GM12891 (cell line): ENCODE measurements around the gene CA10.

Experiments used
- PAX5 ChIP-seq: IDR thresholded peaks from 2 replicates; pipeline ENCODE4 v1.6.1; 2011; ENCODE audit warnings: low read length, moderate library complexity, mild to moderate bottlenecking; ENCODE audit not compliant: insufficient read depth, severe bottlenecking
- POLR2A ChIP-seq: IDR thresholded peaks from 2 replicates; pipeline ENCODE4 v1.6.1; 2011; ENCODE audit warnings: low read depth, low read length, control low read depth
- POLR2AphosphoS5 ChIP-seq: IDR thresholded peaks from 2 replicates; pipeline ENCODE4 v1.6.1; 2011; ENCODE audit warnings: low read depth, low read length, control low read depth
- SPI1 ChIP-seq: IDR thresholded peaks from 2 replicates; pipeline ENCODE4 v1.6.1; 2011; ENCODE audit warnings: low read depth, low read length, control low read depth
- TAF1 ChIP-seq: IDR thresholded peaks from 2 replicates; pipeline ENCODE4 v1.6.1; 2011; ENCODE audit warnings: low read depth, low read length, control low read depth

DNA sequence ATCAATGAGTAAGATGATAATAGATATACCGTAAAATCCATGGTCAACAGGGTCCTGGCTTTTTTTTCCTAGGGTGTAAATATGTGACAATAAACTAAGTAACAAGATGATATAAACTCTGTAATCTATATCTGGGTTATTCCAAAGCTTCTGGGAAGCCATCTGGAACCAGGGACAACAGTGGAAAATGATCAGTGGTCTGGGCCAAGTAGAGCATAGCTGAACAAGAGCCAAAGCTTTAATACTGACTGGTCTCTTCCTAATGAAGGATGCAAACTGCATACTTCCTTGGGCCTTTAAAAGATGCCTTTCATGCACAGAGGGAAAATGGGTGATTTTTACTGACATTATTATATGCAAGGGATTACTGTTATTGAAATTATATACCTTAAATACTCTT, 8.9 kb downstream of the CA10 start:
- TF ChIP-seq POLR2A (no peak), POLR2AphosphoS5 (no peak), SPI1 (no peak), TAF1 (no peak), PAX5 (no peak)
